ENCODE measurements around the gene MRPS17.

Gene MRPS17

DNA sequence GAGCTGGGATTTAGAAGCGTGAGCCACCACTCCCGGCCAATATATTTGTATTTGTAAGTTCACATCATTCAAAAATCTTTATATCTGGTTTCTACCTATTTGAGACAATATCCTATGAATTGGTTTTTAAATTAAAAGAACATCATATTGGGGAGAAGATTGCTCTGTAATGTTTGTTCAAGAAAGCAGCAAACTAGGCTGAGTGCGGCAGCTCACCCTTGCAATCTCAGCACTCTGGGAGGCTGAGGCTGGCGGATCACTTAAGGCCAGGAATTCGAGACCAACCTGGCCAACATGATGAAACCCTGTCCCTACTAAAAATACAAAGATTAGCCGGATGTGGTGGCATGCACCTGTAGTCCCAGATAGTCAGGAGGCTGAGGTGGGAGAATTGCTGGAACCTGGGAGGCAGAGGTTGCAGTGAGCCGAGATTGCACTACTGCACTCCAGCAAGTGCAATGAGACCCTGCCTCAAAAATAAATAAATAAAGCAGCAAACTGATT is 22.1 kb downstream of the MRPS17 start:
- DNase-seq, result no peak

DNA sequence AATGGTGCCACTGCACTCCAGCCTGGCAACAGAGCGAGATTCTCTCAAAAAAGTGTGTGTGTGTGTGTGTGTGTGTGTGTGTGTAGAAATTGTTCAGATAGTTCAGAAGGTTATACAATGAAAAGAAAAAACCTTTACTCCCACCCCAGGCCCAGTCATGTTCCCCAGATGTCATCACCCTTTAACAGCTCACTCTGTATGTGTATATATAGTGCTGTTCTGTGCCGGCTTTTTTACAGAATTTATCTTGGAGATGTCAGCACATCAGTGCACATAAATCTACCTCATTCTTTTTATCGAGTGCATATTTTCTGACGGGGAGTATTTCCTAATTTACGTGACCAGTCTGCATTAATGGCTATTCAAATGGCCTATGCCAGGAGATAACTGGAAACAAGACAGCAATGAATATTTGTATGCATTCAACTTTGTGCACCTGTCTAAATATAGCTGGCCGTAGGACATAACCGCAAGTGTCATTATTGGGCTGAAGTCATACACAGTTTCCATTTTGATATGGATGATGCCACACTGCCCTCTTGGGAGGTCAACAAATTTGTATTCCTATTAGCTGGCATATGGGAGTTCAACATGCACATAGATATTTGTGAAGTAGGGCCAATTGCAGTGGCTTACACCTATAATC is 24.4 kb downstream of the MRPS17 start:
- no peak for DNase-seq

GRCh38 chr7:55977831-55978230 is 26.2 kb downstream of the MRPS17 start:
- DNase-seq, result no peak

- DNase-seq, result no peak
Measured at GRCh38 chr7:55980266-55980665, 28.6 kb downstream of the MRPS17 start.

- DNase-seq, result no peak
Measured at GRCh38 chr7:55983537-55983936, 31.9 kb downstream of the MRPS17 start.

DNA sequence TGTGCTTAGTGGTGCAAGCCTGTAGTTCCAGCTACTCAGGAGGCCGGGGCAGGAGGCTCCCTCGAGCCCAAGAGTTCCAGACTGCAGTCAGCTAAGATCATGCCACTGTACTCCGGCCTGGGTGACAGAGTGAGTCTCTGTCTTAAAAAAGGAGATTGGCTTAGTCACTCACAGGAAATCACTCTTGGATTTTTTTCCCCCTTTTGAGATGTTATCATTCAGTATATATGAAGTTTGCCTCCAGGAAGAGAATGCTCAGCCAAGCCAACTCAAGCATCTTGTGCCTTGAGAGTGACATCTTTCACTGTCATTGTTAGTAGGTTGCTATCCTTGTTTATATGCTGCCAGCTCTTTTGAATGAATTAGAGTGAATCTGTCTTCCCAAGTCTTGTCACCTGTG is 40.7 kb downstream of the MRPS17 start:
- no peak for DNase-seq

DNA sequence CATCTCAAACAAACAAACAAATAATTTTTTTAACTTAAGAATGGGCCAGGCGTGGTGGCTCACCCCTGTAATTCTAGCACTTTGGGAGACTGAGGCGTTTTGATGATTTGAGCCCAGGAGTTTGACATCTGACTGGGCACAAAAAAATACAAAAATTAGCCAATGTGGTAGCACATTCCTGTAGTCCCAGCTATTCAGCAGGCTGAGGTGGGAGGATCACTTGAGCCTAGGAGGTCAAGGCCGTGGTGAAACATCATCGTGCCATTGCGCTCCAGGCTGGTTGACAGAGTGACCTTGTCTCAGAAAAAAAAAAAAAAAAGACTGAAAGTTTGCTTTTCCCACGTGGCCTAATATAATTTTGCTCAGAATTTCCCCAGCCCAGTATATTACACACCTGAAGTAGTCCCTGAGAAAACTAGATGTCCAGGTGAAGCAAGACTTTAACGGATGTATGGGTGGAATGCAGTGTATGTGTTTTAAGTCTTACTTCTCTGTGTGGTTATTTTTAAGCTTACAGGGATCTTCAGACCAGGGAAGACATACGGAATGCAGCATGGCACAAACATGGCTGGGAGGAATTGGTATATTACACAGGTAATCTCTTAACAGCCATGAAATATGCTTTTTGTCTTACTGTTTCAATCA is 45.3 kb downstream of the MRPS17 start:
- no peak for DNase-seq

GRCh38 chr7:56003749-56004148 is 52.1 kb downstream of the MRPS17 start:
- DNase-seq, result no peak
